Hematopoietic multipotent progenitor cell (in vitro differentiated cells): ENCODE data around the gene VCAN. TPM values are rescaled to one million over a fixed set of nuclear protein-coding genes. Genes with fewer than 3 reads are reported as not detected.

Experiments used
- DNase-seq, 3 donors: peaks; one replicate each; pipeline ENCODE4 v3.0.0-alpha.2; 2011 to 2015; ENCODE audit warnings: low read depth in 2 of 3, low spot score in 2 of 3
- total RNA-seq: library from RNA; depleted of rRNA; stranded (reverse); fragments of >200 nt; gene quantifications from one replicate; pipeline ENCODE4 v1.2.3, GENCODE V29; 2012

The VCAN gene
- total RNA-seq, 1 donor, result 5.4 TPM

GRCh38 chr5:83494087-83494620, 22.6 kb downstream of the VCAN start:
- DNase-seq, result no peak

- DNase-seq, result no peak
These were observed 23.1 kb downstream of the VCAN start for GRCh38 chr5:83494666-83495065.

- DNase-seq, result no peak
These were observed 25.1 kb downstream of the VCAN start for GRCh38 chr5:83496626-83497025.

GRCh38 chr5:83498585-83498984, 27.0 kb downstream of the VCAN start:
- DNase-seq, result no peak

GRCh38 chr5:83503662-83504061, 32.1 kb downstream of the VCAN start:
- DNase-seq, result no peak

GRCh38 chr5:83507431-83507830, 35.9 kb downstream of the VCAN start:
- no peak for DNase-seq

GRCh38 chr5:83509540-83509939, 38.0 kb downstream of the VCAN start:
- DNase-seq, result no peak

GRCh38 chr5:83510260-83510659, 38.7 kb downstream of the VCAN start:
- no peak for DNase-seq

GRCh38 chr5:83512061-83512745, 40.7 kb downstream of the VCAN start:
- DNase-seq, result no peak

- no peak for DNase-seq
These were observed 41.5 kb downstream of the VCAN start for GRCh38 chr5:83513081-83513480.

- DNase-seq, result no peak
These were observed 41.9 kb downstream of the VCAN start for GRCh38 chr5:83513491-83513890.

- no peak for DNase-seq
These were observed 44.8 kb downstream of the VCAN start for GRCh38 chr5:83516377-83516776.

- DNase-seq, result no peak
These were observed 45.6 kb downstream of the VCAN start for GRCh38 chr5:83517072-83517687.

GRCh38 chr5:83517688-83518085, 46.1 kb downstream of the VCAN start:
- DNase-seq, result no peak

GRCh38 chr5:83518319-83519061, 46.9 kb downstream of the VCAN start:
- DNase-seq, result no peak

GRCh38 chr5:83522446-83522845, 50.9 kb downstream of the VCAN start:
- DNase-seq, result no peak

- no peak for DNase-seq
These were observed 52.4 kb downstream of the VCAN start for GRCh38 chr5:83523929-83524328.

- no peak for DNase-seq
These were observed 52.8 kb downstream of the VCAN start for GRCh38 chr5:83524345-83524744.

GRCh38 chr5:83524991-83525390, 53.4 kb downstream of the VCAN start:
- DNase-seq, result no peak

GRCh38 chr5:83526289-83526688, 54.7 kb downstream of the VCAN start:
- no peak for DNase-seq

- DNase-seq, result no peak
These were observed 55.7 kb downstream of the VCAN start for GRCh38 chr5:83527221-83527620.
